Nucleus accumbens (tissue), 56 donors: ENCODE measurements around the gene SHROOM3.

ENCODE experiments used
- DNase-seq, 56 donors: peaks; one replicate each; lab custom pipeline; 2025; lab: John Stamatoyannopoulos, UW

Gene SHROOM3

DNA sequence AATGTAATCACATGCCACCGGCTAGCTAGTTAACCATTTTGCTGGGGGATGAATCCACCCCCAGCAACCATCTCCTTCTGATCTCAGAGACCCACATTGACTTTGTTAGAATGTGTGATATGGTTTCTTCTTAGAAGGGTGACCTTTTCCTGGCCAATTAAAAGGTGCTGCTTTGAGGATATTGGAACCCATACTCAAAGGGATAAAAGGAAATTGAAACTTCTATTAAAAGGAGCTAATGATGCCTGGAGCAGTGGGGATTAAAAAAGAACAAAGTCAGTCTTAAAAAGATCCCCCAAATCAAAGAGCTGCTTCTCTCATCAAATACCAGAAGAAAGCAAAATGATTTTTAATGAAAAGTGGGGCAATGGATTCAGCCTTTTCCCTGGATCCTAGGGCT is 214.1 kb downstream of the SHROOM3 start:
- no peak for DNase-seq

DNA sequence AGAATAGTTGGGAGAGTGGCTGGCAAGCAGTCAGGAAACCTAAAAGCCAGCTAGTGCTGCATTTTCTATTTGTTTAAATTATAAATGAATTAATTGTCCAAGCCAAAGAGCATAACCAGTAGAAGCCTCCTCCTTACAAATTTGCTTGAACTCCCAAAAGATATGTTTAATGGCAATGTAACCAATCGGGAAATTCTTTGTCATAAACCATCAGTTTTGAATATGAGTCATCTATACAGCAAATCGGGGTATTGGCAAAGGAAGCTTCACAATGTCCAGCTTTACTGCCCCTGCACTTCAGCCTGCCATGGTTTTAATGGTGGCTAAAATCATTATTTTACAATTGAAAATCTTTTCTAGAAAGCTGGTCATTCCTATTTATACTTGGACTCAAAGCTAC is 216.6 kb downstream of the SHROOM3 start:
- DNase-seq, result no peak

DNA sequence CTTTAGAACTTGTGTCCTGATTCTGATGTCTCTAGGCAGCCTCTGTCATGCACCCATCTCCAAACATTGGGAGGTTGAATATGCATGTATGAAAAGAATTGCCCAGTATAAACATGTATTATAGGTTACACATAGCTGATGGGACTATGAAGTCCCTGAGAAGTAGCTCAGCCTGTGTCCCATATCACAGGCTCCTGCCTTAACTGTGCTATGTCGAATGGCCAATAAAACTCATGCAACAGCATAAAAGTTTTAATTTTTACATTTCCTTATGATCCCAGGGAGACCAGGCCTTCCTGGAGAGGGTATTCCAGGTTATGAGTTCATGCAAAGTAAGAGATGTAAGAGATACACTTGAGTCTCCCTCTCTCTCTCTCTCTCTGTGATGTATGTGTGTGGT is 217.4 kb downstream of the SHROOM3 start:
- no peak for DNase-seq

- DNase-seq, result no peak
These were observed 219.1 kb downstream of the SHROOM3 start for GRCh38 chr4:76654084-76654483.

- no peak for DNase-seq
These were observed 219.8 kb downstream of the SHROOM3 start for GRCh38 chr4:76654791-76655190.

DNA sequence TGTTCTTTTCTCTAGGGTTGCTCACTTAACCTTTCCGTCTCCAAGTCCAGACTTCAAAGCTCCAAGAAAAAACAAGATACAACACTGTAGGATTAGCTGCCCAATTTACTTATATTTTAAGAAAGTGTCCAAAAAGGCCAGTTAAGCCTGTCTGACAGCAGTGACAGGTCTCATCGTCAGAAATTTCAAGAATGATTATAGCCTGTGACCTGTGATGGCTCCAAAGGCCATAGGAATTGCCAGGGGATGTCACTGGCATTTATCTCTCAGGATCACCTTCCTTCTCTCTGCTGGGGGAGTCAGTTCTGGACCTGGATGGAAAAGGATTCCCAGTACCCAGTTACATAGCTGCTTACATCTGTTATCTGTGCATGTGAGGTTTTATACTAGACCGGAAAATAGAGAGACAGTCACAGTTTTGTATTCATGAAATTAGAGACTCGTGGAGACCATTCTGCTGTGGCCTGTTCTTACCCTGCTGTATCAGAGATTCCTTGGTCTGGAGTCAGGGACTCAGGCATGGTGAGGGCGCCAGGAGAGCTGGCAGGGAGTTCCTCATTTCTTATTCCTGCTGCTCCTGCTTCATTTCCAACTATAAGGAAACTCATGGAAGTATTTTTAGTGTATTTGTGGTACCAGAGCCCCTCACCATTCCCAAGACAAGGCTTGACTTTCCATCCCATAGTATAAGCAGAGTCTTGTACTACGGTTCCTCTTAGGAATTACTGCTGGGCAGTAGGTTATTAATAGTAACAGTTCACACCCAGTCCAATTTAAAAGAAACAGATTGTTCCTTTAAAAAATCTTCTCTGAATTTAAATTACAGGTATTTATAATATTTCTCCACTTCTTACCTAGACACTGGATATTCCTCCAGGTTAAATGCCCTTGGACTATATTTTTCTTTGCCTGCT is 220.8 kb downstream of the SHROOM3 start:
- DNase-seq, result no peak

- no peak for DNase-seq
These were observed 222.4 kb downstream of the SHROOM3 start for GRCh38 chr4:76657443-76657842.

DNA sequence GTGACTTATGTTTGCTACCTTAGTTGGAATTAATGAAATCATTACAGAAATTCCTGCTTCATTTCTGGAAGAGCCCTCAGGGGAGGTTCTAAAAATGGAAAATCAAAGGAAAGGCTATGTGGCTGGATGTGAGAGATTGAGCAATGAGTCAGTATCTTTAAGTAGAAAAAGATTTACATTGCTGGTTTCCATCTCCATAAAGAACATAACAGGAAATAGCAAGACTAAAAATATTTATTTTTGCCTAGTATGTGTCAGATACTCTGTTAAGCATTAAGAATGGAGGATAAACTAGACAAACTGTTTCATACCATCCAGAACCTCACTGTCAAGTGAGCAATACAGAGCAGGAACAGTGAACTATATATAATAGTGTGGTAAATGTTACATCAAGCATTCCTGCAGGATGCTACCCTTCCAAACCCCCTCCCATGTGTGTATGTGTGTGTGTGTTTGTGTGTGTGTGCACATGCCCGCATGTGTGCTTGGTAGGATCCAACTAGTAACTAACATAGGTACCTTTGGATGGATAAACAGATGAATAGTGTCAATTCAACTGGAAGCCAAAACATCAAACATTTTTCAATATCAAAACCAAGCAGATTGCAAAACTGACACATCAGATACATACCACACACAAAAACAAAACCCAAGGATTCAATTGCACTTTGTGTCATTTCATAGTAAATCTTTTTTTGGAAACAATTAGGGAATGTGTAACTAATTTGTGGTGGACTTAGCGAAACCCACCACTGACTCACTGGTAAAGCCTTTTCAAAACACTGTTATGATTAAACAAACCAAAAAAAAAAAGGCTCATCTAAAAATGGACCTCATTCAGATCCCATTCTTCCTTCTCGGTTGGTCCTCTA is 223.4 kb downstream of the SHROOM3 start:
- DNase-seq, result no peak

- no peak for DNase-seq
These were observed 224.1 kb downstream of the SHROOM3 start for GRCh38 chr4:76659103-76659490.

- DNase-seq, result no peak
These were observed 228.8 kb downstream of the SHROOM3 start for GRCh38 chr4:76663824-76664223.

DNA sequence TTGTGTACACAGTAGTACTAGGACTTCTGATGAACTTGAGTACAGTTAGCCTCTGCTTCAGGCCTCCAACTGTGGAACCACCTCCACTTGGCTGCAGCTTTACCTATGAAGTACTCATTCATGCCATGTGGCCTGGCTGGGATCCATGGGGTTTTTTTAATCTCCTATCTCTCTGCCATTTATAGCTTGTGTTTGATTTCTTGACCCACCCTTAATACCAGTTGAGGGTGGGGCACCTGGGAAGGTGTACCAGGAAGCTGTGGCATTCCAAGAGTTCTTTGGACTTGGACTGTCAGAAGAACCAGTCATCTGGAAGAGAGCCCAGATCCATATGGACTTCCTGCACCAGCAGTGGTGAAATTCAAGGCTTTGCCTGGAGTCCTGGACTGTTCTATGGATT is 230.1 kb downstream of the SHROOM3 start:
- DNase-seq, result no peak

- no peak for DNase-seq
These were observed 230.7 kb downstream of the SHROOM3 start for GRCh38 chr4:76665721-76666120.

DNA sequence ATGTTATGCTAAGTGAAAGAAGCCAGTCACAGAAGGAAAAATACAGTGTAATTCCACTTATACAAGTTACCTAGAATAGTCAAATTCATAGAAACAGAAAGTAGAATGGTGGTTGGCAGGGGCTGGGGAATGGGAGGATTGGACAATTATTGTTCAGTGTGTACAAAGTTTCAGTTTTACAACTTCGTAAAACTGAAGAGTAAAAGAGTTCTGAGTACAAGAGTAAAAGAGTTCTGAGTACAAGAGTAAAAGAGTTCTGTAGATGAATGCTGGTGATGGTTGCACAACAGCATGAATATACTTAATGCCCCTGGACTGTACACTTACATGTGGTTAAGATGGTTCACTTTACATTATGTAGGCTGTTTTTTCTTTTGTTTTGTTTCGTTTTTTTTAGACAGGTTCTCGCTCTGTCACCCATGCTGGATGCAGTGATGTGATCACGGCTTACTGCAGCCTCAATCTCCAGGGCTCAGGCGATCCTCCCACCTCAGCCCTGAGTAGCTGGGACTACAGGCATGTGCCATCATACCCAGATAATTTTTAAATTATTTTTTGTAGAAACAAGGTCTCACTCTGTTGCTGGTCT is 232.0 kb downstream of the SHROOM3 start:
- no peak for DNase-seq

DNA sequence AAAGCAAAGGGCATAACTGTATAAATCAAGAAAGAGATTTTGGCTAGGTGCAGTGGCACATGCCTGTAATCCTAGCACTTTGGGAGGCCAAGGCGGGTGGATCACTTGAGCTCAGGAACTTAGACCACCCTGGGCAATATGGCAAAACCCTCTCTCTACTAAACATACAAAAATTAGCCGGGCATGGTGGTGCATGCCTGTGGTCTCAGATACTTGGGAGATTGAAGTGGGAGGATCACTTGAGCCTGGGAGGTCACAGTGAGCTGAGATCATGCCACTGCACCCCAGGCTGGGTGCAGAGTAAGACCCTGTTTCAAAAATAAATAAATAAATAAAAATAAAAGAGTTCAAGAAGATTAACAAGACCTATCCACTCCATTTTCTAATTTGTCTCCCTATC is 235.6 kb downstream of the SHROOM3 start:
- DNase-seq, result no peak

DNA sequence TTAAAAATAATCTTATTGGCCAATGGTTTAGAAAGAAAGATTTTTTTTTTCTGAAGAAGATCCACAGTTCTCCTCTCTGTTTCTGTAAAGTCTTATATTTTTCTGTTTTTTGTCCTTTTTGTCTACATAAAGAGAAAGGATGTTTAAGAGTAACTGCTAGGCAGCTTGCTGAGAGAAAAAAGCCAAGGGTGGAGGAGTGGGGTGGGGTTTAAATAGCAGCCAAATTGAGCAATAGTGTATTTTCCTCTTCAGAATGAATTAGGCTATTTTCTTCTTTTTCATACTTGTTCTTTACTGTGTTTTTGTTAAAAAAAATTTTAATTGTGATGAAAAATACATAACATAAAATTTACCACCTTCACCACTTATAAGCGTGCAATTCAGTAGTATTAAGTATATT is 238.3 kb downstream of the SHROOM3 start:
- DNase-seq, result no peak

DNA sequence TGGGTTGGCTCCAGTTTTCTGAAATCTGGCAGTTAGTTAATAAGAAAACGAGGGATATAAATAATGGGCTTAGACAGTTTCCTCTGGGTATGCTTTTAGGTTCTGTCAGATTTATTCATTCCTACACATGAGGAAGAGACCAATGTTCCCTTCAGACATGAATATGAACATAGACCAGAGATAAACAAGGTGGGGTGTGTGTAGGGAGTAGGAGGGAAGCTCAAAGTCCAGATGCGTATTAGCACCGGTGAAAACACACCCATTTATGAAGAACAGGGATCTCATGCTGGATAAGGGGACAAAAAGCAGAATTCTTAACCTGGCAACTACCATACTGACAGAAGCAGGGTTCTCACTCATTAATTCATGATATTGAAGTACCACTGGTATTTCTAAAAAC is 240.0 kb downstream of the SHROOM3 start:
- DNase-seq, result no peak

- no peak for DNase-seq
These were observed 242.7 kb downstream of the SHROOM3 start for GRCh38 chr4:76677571-76678326.

DNA sequence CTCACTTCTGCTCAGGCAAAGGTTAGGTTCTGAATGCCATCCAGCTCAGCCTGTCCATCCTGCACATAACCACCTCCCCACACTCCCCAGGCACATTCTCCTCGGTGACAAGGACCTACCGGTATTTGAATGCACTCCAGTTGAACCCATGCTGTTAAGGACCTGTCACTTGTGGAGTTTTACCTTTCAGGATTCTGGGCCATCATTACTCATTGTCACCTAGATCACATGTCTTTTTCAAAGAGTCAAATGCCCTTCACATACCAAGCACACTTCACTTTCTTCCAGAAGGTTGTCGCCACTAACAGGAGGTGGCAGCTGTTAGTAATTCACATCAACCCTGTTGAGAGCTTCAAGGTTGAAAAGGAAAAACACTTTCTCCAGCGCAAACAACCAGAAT is 244.7 kb downstream of the SHROOM3 start:
- DNase-seq, result no peak

DNA sequence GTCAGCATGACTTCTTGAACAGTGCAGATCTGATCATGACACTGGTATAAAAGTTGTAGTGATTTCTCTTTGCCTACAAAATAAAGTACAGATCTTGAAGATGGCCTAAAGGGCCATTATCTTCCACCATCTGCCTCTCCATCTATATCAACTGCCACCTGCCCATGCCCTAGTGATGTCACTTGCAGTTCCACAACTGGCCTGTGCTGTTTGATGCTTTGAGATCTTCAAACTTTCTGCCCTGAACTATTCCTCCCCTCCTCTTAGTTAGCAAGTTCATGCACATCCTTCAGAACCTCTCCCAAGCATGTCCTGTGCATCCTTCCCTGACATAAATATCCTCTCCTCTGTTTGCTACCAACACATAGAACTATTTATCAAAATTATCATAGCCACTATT is 245.9 kb downstream of the SHROOM3 start:
- no peak for DNase-seq

DNA sequence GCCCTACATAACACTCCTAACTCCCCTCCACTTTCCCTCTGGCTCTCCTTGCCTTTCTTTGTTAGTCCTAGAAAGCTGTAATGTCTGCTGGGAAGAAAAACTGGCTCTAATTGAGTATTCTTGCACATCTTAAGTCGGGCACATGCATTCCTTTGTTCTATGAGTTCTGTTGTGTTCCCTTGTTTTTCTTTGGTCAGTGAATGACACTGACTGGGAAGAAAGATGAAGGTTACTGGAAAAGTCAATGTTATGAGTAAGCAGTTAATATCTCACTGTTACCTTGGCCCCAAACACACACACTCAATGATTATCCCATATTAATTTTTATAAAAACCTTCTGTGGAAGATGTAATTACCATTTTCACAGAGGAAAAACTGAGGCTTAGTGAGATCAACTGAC is 247.0 kb downstream of the SHROOM3 start:
- DNase-seq, result no peak

DNA sequence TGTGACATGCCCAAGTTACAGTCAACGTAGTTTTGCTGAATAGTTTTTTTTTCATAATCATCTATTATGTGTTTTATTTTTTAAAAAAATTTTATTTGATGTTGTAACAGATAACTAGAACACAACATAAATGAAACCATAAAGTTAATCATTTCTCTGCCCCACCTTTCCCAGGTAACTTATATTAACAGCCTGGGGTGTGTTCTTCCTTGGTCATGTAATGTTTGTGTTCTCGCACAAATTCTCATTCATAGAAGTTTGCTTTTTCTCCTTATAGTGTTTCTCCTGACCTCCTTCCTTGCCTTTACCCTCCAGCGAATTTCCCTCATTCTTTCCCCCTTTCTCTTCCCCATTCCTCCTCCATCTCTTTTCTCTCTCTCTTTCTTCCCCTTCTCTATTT is 248.1 kb downstream of the SHROOM3 start:
- DNase-seq, result no peak
